K562 (cell line): ENCODE results near the gene SASH3. TPM values are rescaled to one million over a fixed set of nuclear protein-coding genes. Genes with fewer than 3 reads are reported as not detected.

Source experiments
- ASH1L ChIP-seq: fragments of 450-650 bp; IDR thresholded peaks from 2 replicates; pipeline ENCODE4 v1.6.1; 2018; ENCODE audit warnings: borderline replicate concordance, mild to moderate bottlenecking, low read depth; ENCODE audit not compliant: partially characterized antibody
- CBFB ChIP-seq: sonication (generic); formaldehyde crosslinking; IDR thresholded peaks from 2 replicates; pipeline ENCODE4 v1.4.0; 2020; ENCODE audit warnings: mild to moderate bottlenecking, missing genetic modification reagents
- CREM ChIP-seq: IDR thresholded peaks from 2 replicates; pipeline ENCODE4 v1.6.1; 2014; ENCODE audit warnings: antibody characterized with exemption, low read depth
- JUND ChIP-seq, 2 experiments: IDR thresholded peaks; 2 replicates in 1 of 2; 3 replicates in 1 of 2; pipeline ENCODE4 v1.6.1; 2011; ENCODE audit warnings: borderline replicate concordance in 2 of 2, low read depth in 2 of 2, low read length in 2 of 2, improper control_type of control experiment in 1 of 2, missing biosample characterization in 1 of 2, missing genetic modification characterization in 1 of 2, missing genetic modification reagents in 1 of 2
- MCM7 ChIP-seq, 2 experiments: fragments of 450-650 bp; IDR thresholded peaks; 2 replicates each; pipeline ENCODE4 v1.6.1; 2016 to 2018
- MTA3 ChIP-seq: fragments of 450-650 bp; formaldehyde crosslinking; IDR thresholded peaks from 2 replicates; pipeline ENCODE4 v1.6.1; 2017; ENCODE audit warnings: mild to moderate bottlenecking, borderline replicate concordance
- MTF1 ChIP-seq: fragments of 250-450 bp; sonication (Bioruptor Pico); IDR thresholded peaks from 2 replicates; pipeline ENCODE4 v1.9.0; 2021; ENCODE audit warnings: moderate library complexity, mild to moderate bottlenecking, inconsistent platforms, borderline replicate concordance
- MYNN ChIP-seq, 2 experiments: sonication (generic); formaldehyde crosslinking in 1 of 2; IDR thresholded peaks; 2 replicates each; pipeline versions ENCODE4 v1.5.0 to v1.6.1; 2016 to 2020; ENCODE audit warnings: antibody characterized with exemption in 1 of 2, missing genetic modification reagents in 1 of 2
- POU5F1 ChIP-seq: fragments of 150-350 bp; IDR thresholded peaks from 2 replicates; pipeline ENCODE4 v1.6.1; 2014; ENCODE audit warnings: borderline replicate concordance, low read length, low read depth, mild to moderate bottlenecking; ENCODE audit not compliant: partially characterized antibody
- PRPF4 ChIP-seq: fragments of 200-400 bp; formaldehyde crosslinking; IDR thresholded peaks from one replicate; pipeline ENCODE4 v1.6.1; 2017; ENCODE audit warnings: low read length, low read depth, mild to moderate bottlenecking; ENCODE audit not compliant: insufficient read depth, poor library complexity, severe bottlenecking
- SMARCE1 ChIP-seq: fragments of 450-650 bp; IDR thresholded peaks from 2 replicates; pipeline ENCODE4 v1.7.1; 2016; ENCODE audit warnings: mild to moderate bottlenecking
- ZFPM2 ChIP-seq: fragments of 250-450 bp; sonication (Bioruptor Pico); IDR thresholded peaks from 2 replicates; pipeline ENCODE4 v1.5.1; 2022; ENCODE audit warnings: mild to moderate bottlenecking
- polyA plus RNA-seq, 8 experiments: library from polyadenylated mRNA; depleted of rRNA in 4 of 8; stranded (reverse) in 5 of 8; unstranded in 3 of 8; fragments of >200 nt; fragmentation: Nextera tagmentation in 2 of 8; fragmentation: Illumina TruSeq in 1 of 8; extraction: Ambion mirVana in 2 of 8; extraction: Trizol in 1 of 8; gene quantifications; 2 replicates each; pipeline versions ENCODE4 v1.2.1 to v1.2.3, GENCODE V29; 2011 to 2014; ENCODE audit warnings: inconsistent platforms in 1 of 8, missing spikeins in 1 of 8
- total RNA-seq, 7 experiments: library from RNA; depleted of rRNA in 6 of 7; stranded (reverse); fragments of >200 nt in 6 of 7; fragmentation: Illumina TruSeq in 2 of 7; extraction: Trizol in 2 of 7; gene quantifications; 2 replicates each; pipeline versions ENCODE4 v1.2.1 to v1.2.3, GENCODE V29; 2011 to 2021; ENCODE audit warnings: low replicate concordance in 1 of 7
- TF ChIP-seq, protein P1 (sequence below), 2 experiments: fragments of 450-650 bp; IDR thresholded peaks; 2 replicates each; pipeline ENCODE4 v1.6.1; 2016
- TF ChIP-seq, protein P2 (sequence below): fragments of 450-650 bp; formaldehyde crosslinking; IDR thresholded peaks from 2 replicates; pipeline ENCODE4 v1.4.0; 2020; ENCODE audit warnings: mild to moderate bottlenecking, moderate library complexity
- TF ChIP-seq, protein P3 (sequence below), 2 experiments: fragments of 450-650 bp in 1 of 2; IDR thresholded peaks; 2 replicates each; pipeline ENCODE4 v1.6.1; 2011 to 2017; ENCODE audit warnings: low read depth in 2 of 2, antibody characterized with exemption in 1 of 2, borderline replicate concordance in 1 of 2, low read length in 1 of 2, mild to moderate bottlenecking in 1 of 2, mixed read lengths in 1 of 2; ENCODE audit not compliant: control insufficient read depth in 1 of 2
- TF ChIP-seq, protein P4 (sequence below): sonication (generic); formaldehyde crosslinking; IDR thresholded peaks from 2 replicates; pipeline ENCODE4 v1.9.0; 2022; ENCODE audit warnings: mild to moderate bottlenecking, missing genetic modification reagents
- TF ChIP-seq, protein P5 (sequence below): sonication (generic); formaldehyde crosslinking; IDR thresholded peaks from 2 replicates; pipeline ENCODE4 v1.8.0; 2022; ENCODE audit warnings: missing genetic modification reagents, mild to moderate bottlenecking, moderate library complexity, borderline replicate concordance

The SASH3 gene
- total and polyA plus RNA-seq, 9 of the 15 experiments (the other 6 are each of a cell fraction or from before 2014, with no cell fraction given): 0.03 to 0.72 (median 0.08) TPM

DNA sequence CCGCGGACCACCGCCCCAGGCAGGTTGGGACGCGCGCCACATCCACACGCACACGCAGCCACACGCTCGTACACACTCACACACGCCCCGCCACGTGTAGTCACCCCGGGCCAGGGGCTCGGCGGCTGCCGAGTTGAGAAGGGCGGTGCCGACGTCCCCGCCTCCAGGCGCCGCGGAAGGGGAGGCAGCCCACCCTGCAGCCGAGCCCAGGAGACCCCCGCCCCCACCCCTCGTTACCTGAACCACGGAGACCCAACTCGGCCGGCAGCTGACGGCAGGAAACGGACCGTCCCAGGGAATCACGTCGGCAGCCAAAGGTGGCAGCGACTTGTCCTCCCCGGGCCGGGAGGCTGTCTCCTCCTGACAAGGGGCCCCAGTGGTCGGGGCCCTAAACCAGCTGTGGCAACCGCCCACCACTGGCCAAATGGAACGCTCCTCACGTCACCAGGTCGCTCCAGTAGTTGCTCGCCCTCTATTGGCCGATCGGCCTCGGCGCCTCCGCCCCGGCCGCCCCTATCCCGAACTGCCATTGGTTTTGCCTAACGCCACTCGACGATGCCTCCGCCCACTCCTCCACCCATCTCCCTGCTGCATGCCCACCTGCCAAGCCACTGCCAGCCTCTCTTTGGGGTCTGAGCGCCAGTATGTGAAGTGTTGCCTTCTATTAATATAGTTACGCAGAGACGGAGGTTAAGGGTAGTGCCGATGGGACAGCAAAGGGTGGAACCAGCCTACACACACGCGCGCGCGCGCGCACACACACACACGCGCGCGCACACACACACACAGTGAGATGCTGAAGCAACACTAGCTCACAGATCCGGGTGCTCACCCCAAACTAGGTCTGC is 63.9 kb downstream of the SASH3 start, which contains the start of gene ZDHHC9 (continued):
- TF ChIP-seq, protein P1, sequence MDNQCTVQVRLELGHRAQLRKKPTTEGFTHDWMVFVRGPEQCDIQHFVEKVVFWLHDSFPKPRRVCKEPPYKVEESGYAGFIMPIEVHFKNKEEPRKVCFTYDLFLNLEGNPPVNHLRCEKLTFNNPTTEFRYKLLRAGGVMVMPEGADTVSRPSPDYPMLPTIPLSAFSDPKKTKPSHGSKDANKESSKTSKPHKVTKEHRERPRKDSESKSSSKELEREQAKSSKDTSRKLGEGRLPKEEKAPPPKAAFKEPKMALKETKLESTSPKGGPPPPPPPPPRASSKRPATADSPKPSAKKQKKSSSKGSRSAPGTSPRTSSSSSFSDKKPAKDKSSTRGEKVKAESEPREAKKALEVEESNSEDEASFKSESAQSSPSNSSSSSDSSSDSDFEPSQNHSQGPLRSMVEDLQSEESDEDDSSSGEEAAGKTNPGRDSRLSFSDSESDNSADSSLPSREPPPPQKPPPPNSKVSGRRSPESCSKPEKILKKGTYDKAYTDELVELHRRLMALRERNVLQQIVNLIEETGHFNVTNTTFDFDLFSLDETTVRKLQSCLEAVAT (IDR thresholded peaks at IDR 0.05): no peak
- TF ChIP-seq MCM7 (IDR thresholded peaks at IDR 0.05) (no peak), ZFPM2 (CRISPR knock-in tag) (no peak), JUND (IDR thresholded peaks at IDR 0.05; ENCODE audit: borderline replicate concordance, low read depth, low read length) (peak; percentile 49), JUND (tag; IDR thresholded peaks at IDR 0.05; ENCODE audit: borderline replicate concordance, low read depth, low read length) (no peak), SMARCE1 (no peak), CREM (peak; percentile 85), PRPF4 (no peak), ASH1L (peak; percentile 81), MYNN (IDR thresholded peaks at IDR 0.05) (no peak), MYNN (CRISPR knock-in tag; IDR thresholded peaks at IDR 0.05) (no peak), MTA3 (peak; percentile 53; the same call in 1 of the 2 replicates), MTF1 (CRISPR knock-in tag) (no peak), POU5F1 (no peak), CBFB (CRISPR knock-in tag) (no peak)
- TF ChIP-seq, protein P2, sequence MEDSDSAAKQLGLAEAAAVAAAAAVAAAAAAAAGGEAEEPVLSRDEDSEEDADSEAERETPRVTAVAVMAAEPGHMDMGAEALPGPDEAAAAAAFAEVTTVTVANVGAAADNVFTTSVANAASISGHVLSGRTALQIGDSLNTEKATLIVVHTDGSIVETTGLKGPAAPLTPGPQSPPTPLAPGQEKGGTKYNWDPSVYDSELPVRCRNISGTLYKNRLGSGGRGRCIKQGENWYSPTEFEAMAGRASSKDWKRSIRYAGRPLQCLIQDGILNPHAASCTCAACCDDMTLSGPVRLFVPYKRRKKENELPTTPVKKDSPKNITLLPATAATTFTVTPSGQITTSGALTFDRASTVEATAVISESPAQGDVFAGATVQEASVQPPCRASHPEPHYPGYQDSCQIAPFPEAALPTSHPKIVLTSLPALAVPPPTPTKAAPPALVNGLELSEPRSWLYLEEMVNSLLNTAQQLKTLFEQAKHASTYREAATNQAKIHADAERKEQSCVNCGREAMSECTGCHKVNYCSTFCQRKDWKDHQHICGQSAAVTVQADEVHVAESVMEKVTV: no peak
- TF ChIP-seq, protein P3, sequence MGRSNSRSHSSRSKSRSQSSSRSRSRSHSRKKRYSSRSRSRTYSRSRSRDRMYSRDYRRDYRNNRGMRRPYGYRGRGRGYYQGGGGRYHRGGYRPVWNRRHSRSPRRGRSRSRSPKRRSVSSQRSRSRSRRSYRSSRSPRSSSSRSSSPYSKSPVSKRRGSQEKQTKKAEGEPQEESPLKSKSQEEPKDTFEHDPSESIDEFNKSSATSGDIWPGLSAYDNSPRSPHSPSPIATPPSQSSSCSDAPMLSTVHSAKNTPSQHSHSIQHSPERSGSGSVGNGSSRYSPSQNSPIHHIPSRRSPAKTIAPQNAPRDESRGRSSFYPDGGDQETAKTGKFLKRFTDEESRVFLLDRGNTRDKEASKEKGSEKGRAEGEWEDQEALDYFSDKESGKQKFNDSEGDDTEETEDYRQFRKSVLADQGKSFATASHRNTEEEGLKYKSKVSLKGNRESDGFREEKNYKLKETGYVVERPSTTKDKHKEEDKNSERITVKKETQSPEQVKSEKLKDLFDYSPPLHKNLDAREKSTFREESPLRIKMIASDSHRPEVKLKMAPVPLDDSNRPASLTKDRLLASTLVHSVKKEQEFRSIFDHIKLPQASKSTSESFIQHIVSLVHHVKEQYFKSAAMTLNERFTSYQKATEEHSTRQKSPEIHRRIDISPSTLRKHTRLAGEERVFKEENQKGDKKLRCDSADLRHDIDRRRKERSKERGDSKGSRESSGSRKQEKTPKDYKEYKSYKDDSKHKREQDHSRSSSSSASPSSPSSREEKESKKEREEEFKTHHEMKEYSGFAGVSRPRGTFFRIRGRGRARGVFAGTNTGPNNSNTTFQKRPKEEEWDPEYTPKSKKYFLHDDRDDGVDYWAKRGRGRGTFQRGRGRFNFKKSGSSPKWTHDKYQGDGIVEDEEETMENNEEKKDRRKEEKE (IDR thresholded peaks at IDR 0.05; ENCODE audit: borderline replicate concordance in 1 of 2, control insufficient read depth in 1 of 2, low read depth in 2 of 2, low read length in 1 of 2): no peak
- TF ChIP-seq, protein P4, sequence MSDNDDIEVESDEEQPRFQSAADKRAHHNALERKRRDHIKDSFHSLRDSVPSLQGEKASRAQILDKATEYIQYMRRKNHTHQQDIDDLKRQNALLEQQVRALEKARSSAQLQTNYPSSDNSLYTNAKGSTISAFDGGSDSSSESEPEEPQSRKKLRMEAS: peak; percentile 30; the same call in 1 of the 2 replicates
- TF ChIP-seq, protein P5, sequence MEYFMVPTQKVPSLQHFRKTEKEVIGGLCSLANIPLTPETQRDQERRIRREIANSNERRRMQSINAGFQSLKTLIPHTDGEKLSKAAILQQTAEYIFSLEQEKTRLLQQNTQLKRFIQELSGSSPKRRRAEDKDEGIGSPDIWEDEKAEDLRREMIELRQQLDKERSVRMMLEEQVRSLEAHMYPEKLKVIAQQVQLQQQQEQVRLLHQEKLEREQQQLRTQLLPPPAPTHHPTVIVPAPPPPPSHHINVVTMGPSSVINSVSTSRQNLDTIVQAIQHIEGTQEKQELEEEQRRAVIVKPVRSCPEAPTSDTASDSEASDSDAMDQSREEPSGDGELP (CRISPR knock-in tag): peak; percentile 98
